GM19193 (cell line): ENCODE measurements around the gene OTP.

Source experiments
- POLR2A ChIP-seq: IDR thresholded peaks from 4 replicates; pipeline ENCODE4 v1.6.1; 2011; ENCODE audit not compliant: insufficient read depth, insufficient read length; ENCODE audit errors: extremely low read depth

OTP gene

GRCh38 chr5:77633207-77633675 is 5.3 kb downstream of the OTP start:
- TF ChIP-seq POLR2A = no peak

GRCh38 chr5:77632526-77633206 is 5.8 kb downstream of the OTP start:
- no peak for TF ChIP-seq POLR2A

DNA sequence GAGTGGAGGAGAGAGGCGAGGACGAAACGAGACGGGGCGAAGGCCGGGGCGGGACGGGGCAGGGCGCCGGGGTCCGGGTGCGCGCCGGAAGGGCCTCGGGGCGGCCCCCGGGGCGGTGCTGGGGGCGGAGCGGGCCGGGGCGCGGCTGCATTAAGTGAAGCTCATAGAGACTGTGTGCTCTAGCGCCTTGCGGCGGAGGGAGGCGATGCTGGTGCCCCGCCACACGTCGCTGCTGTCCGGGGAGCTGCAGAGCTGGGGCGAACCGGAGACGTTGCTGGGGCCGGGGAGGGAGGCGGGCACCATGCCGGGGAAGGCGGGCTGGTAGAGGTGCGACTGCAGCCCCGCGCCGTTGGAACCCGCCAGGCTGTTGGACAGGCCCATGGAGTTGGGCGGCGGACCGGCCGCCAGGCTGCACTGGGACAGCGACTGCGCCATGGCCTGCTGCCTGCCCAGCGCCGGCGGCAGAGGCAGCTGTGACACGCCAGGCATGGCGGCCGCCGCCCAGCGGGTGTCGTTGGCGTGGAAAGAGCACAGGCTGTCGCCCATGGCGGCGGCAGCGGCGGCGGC is 8.3 kb downstream of the OTP start:
- TF ChIP-seq POLR2A = peak; percentile 37

GRCh38 chr5:77629509-77630113 is 8.9 kb downstream of the OTP start:
- TF ChIP-seq POLR2A = no peak

DNA sequence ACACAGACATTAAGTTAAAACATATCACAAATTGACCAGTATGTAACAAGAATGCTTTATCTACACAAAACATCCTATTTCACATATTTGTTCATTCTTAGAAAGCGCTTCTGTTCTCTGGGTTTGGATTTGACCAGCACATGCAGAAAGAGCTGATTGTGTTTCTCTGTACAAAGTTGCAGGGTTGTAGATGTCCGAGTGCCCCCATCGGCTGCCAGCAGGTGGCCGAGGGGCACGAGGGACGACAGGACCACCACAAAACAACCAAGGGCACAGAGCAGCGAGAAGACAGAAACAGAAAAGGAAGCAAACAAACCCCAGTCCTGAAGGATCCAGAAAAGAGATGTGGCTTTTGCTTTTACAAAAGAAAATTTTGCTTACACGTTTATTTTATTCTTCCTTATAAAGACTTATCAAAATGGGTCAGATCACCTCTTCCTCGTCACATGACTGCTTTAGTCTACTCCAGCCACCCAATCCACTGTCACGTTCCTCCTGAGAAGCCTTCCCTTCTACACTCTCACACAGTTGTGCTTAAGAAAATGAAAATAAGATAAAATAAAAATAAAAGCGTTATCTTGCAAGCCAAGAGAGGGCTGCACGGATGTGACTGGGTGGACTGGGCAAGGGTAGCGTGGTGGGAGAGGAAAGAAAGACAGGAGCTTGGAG is 9.5 kb downstream of the OTP start:
- TF ChIP-seq POLR2A = no peak

DNA sequence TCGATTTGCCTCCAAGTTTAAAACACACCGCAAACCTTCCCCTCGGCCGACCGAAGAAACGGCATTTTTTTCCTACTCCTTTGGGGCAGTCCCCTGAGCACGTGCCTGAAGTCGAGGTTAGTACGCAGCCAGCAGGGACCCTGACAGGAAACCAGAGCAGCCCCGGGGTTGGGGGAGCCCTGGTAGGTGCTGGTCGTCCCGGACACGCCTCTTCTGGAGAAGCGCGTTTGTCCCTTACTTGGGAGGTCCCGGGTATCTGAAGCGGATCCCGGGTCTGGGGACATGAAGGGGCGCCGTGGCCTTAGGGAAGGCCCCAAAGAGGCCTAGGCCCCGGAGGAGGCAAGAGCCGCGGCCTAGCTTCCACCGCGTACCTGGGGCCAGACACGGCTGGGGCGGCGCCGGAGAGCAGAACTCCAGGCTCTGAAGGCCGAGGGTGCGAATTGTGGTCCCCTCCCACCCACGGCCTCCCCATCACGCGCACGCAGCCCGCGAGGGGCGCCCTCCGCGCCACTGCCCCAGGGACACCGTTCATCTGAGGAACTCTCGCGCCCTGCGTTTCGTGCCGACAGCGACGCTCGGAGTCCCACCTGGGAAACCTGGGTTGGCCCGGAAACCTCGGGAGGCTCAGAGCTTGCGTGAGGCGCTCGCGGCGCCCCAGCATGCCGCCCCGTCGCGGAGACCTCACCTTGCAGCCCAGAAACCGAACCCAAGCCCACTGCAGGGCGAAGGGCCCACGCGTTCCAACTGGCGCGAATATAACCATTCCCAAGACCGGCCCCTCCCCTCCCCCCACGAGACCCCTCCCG is 10.4 kb downstream of the OTP start:
- TF ChIP-seq POLR2A = no peak

GRCh38 chr5:77623203-77623740 is 15.2 kb downstream of the OTP start:
- no peak for TF ChIP-seq POLR2A

GRCh38 chr5:77621440-77621839 is 17.1 kb downstream of the OTP start:
- TF ChIP-seq POLR2A = no peak

- no peak for TF ChIP-seq POLR2A
Observed at GRCh38 chr5:77620405-77620804, 18.1 kb downstream of the OTP start.

- TF ChIP-seq POLR2A = no peak
Observed at GRCh38 chr5:77616920-77617319, 21.6 kb downstream of the OTP start.

DNA sequence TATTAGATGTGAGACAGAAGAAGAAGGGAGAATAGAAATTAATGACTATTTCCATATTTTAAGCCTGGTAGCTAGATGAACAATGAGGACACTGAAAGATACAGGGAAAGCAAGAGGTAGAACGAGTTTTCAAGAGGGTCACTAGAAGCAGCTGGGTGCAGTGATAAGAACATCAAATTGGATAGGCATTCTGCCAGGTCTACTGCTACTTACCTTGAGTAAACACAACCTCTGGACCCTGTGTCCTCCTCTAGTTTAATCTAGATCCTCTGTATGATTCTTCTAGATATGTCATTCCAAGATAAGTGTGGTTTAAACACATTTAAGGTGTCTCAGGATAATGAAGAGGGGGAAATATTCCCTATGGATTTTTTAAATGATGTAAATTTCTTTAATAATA is 31.2 kb downstream of the OTP start:
- TF ChIP-seq POLR2A = no peak

DNA sequence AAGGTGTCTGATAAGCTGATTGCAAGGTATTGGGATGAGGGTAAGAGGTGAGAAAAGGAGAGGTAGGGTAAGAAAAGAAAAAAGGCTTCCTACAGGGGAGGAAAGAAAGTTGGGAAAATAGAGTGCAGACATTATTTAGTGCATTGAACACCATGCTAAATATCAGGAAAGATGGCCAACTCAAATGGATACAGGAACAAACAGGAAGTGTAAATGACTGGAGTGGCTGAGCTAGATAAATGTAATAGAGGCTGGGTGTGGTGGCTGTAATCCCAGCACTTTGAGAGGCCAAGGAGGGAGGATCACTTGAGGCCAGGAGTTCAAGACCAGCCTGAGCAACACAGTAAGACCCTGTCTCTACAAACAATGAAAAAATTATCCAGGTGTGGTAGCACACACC is 32.2 kb downstream of the OTP start:
- no peak for TF ChIP-seq POLR2A

- no peak for TF ChIP-seq POLR2A
Observed at GRCh38 chr5:77599679-77600078, 38.8 kb downstream of the OTP start.

DNA sequence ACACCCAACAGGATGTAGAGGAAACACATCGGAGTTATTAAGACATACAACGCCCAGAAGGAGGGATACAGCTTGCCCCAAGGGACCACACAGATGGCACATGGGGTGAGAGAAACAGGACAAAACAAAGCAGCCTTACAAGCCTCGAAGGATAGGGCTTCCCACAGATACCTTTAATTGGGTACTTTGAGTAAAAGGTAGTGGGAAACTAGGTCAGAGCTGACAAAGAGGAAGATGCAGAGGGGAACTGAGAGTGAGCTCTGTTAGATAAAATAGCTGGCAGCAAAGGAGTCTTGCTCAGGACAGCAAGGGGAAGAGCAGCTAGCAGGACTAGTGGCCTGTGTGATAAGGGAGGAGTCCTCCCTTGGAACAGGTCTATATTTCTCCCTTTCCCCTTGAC is 48.2 kb downstream of the OTP start:
- no peak for TF ChIP-seq POLR2A

GRCh38 chr5:77588175-77588574 is 50.3 kb downstream of the OTP start:
- no peak for TF ChIP-seq POLR2A
